K562 (cell line): Measurements from ENCODE around the gene AGAP1. TPM values are rescaled to one million over a fixed set of nuclear protein-coding genes. Genes with fewer than 3 reads are reported as not detected.

Experiments
- CREM ChIP-seq: IDR thresholded peaks from 2 replicates; pipeline ENCODE4 v1.6.1; 2014; ENCODE audit warnings: antibody characterized with exemption, low read depth
- ESRRB ChIP-seq: fragments of 250-450 bp; sonication (Bioruptor Pico); IDR thresholded peaks from 2 replicates; pipeline ENCODE4 v1.5.0; 2020; ENCODE audit warnings: mild to moderate bottlenecking, moderate library complexity, borderline replicate concordance
- ETS2 ChIP-seq: IDR thresholded peaks from 2 replicates; pipeline ENCODE4 v1.6.1; 2016; ENCODE audit warnings: borderline replicate concordance, missing genetic modification characterization, mild to moderate bottlenecking, moderate library complexity, missing compliant biosample characterization; ENCODE audit not compliant: poor library complexity, severe bottlenecking
- FOSL1 ChIP-seq: fragments of 200-800 bp; sonication (Bioruptor generic); conservative IDR thresholded peaks from 2 replicates; pipeline ENCODE4 v1.6.1; 2016; ENCODE audit warnings: missing genetic modification characterization, missing compliant biosample characterization
- MAZ ChIP-seq, 2 experiments: fragments of 450-650 bp in 1 of 2; sonication (generic) in 1 of 2; formaldehyde crosslinking; IDR thresholded peaks in 1 of 2; conservative IDR thresholded peaks in 1 of 2; 2 replicates each; pipeline versions ENCODE4 v1.4.0 to v1.5.0; 2020; ENCODE audit warnings: mild to moderate bottlenecking in 1 of 2, missing genetic modification reagents in 1 of 2
- MTF1 ChIP-seq: fragments of 250-450 bp; sonication (Bioruptor Pico); IDR thresholded peaks from 2 replicates; pipeline ENCODE4 v1.9.0; 2021; ENCODE audit warnings: moderate library complexity, mild to moderate bottlenecking, inconsistent platforms, borderline replicate concordance
- MXI1 ChIP-seq: IDR thresholded peaks from 2 replicates; pipeline ENCODE4 v1.6.1; 2011; ENCODE audit warnings: low read depth, mild to moderate bottlenecking, improper control_type of control experiment, low read length
- NONO ChIP-seq, 2 experiments: fragments of 200-400 bp in 1 of 2; fragments of 450-650 bp in 1 of 2; formaldehyde crosslinking in 1 of 2; IDR thresholded peaks; 2 replicates each; pipeline ENCODE4 v1.6.1; 2017; ENCODE audit warnings: low read depth in 2 of 2, mild to moderate bottlenecking in 2 of 2, moderate library complexity in 2 of 2, low read length in 1 of 2
- PML ChIP-seq: IDR thresholded peaks from 2 replicates; pipeline ENCODE4 v1.6.1; 2012; ENCODE audit warnings: low read length, inconsistent platforms
- PRDM10 ChIP-seq: fragments of 450-650 bp; IDR thresholded peaks from 2 replicates; pipeline ENCODE4 v1.6.1; 2018; ENCODE audit not compliant: partially characterized antibody
- REST ChIP-seq, 2 experiments: fragments of 450-650 bp; formaldehyde crosslinking in 1 of 2; IDR thresholded peaks; 2 replicates each; pipeline versions ENCODE4 v1.4.0 to v1.6.1; 2014 to 2020; ENCODE audit warnings: mild to moderate bottlenecking in 2 of 2, borderline replicate concordance in 1 of 2, low read depth in 1 of 2
- SIX5 ChIP-seq, 2 experiments: IDR thresholded peaks; 2 replicates each; pipeline ENCODE4 v1.6.1; 2011; ENCODE audit warnings: low read length in 2 of 2, borderline replicate concordance in 1 of 2, low read depth in 1 of 2, mild to moderate bottlenecking in 1 of 2, moderate library complexity in 1 of 2; ENCODE audit not compliant: insufficient read depth in 1 of 2
- TCF3 ChIP-seq: sonication (generic); formaldehyde crosslinking; IDR thresholded peaks from 2 replicates; pipeline ENCODE4 v1.4.0; 2020; ENCODE audit warnings: mild to moderate bottlenecking, missing genetic modification reagents
- XRCC4 ChIP-seq: IDR thresholded peaks from one replicate; pipeline ENCODE4 v1.6.1; 2011; ENCODE audit not compliant: insufficient read depth, insufficient read length; ENCODE audit errors: extremely low read depth
- ZBTB17 ChIP-seq: fragments of 450-650 bp; formaldehyde crosslinking; IDR thresholded peaks from 2 replicates; pipeline ENCODE4 v1.4.0; 2020; ENCODE audit warnings: mild to moderate bottlenecking
- ZNF316 ChIP-seq: fragments of 450-650 bp; IDR thresholded peaks from 2 replicates; pipeline ENCODE4 v1.6.1; 2016
- polyA plus RNA-seq, 8 experiments: library from polyadenylated mRNA; depleted of rRNA in 4 of 8; stranded (reverse) in 5 of 8; unstranded in 3 of 8; fragments of >200 nt; fragmentation: Nextera tagmentation in 2 of 8; fragmentation: Illumina TruSeq in 1 of 8; extraction: Ambion mirVana in 2 of 8; extraction: Trizol in 1 of 8; gene quantifications; 2 replicates each; pipeline versions ENCODE4 v1.2.1 to v1.2.3, GENCODE V29; 2011 to 2014; ENCODE audit warnings: inconsistent platforms in 1 of 8, missing spikeins in 1 of 8
- total RNA-seq, 7 experiments: library from RNA; depleted of rRNA in 6 of 7; stranded (reverse); fragments of >200 nt in 6 of 7; fragmentation: Illumina TruSeq in 2 of 7; extraction: Trizol in 2 of 7; gene quantifications; 2 replicates each; pipeline versions ENCODE4 v1.2.1 to v1.2.3, GENCODE V29; 2011 to 2021; ENCODE audit warnings: low replicate concordance in 1 of 7

The AGAP1 gene
- total and polyA plus RNA-seq, 9 of the 15 experiments (the other 6 are each of a cell fraction or from before 2014, with no cell fraction given): 1.3 to 24.0 (median 10.6) TPM

GRCh38 chr2:235765181-235765820 lies 271.5 kb downstream of the AGAP1 start (continued):
- TF ChIP-seq PRDM10 (peak; percentile 87), PML (no peak), CREM (no peak), MXI1 (no peak), ESRRB (no peak), ZBTB17 (CRISPR knock-in tag) (no peak), ETS2 (no peak), MAZ (CRISPR knock-in tag; conservative IDR thresholded peaks at IDR 0.05 in 1 of 2, IDR thresholded peaks at IDR 0.05 in 1 of 2) (no peak), MTF1 (no peak), NONO (IDR thresholded peaks at IDR 0.05; ENCODE audit: low read depth in 2 of 2, low read length in 1 of 2) (no peak), REST (IDR thresholded peaks at IDR 0.05; ENCODE audit: borderline replicate concordance) (no peak), REST (CRISPR knock-in tag; IDR thresholded peaks at IDR 0.05; ENCODE audit: low read depth) (no peak), XRCC4 (no peak), TCF3 (CRISPR knock-in tag) (no peak), FOSL1 (tag) (peak; percentile 56), ZNF316 (no peak), SIX5 (IDR thresholded peaks at IDR 0.05; ENCODE audit: borderline replicate concordance in 1 of 2, insufficient read depth in 1 of 2, low read depth in 1 of 2, low read length in 2 of 2) (no peak)
